ENCODE measurements around the gene CAMTA1. TPM values are rescaled to one million over a fixed set of nuclear protein-coding genes. Genes with fewer than 3 reads are reported as not detected.

Gene CAMTA1
- polyA plus RNA-seq, 1 experiment = 23.1 TPM

- TF ChIP-seq CTCF (IDR thresholded peaks at IDR 0.05; ENCODE audit: insufficient read depth, low read depth, low read length) = no peak
- no peak overlapping the region for H3K4me3 ChIP-seq (ENCODE audit: low read depth, low read length)
- ChIA-PET POLR2A (no interaction called here), CTCF (no interaction called here)
- H3K27me3 ChIP-seq (ENCODE audit: control insufficient read depth, insufficient read depth, low read length) = no peaks in the 10 kb centered on the region
- no peaks in the 10 kb centered on the region for H3K36me3 ChIP-seq (ENCODE audit: control insufficient read depth, insufficient read depth, low read length)
- no peak for DNase-seq (ENCODE audit: low read depth)
Observed at GRCh38 chr1:7352364-7352763, 567.1 kb downstream of the CAMTA1 start.

GRCh38 chr1:7352974-7353373 is 567.7 kb downstream of the CAMTA1 start:
- no peak overlapping the region for H3K4me3 ChIP-seq (ENCODE audit: low read depth, low read length)
- no peaks in the 10 kb centered on the region for H3K36me3 ChIP-seq (ENCODE audit: control insufficient read depth, insufficient read depth, low read length)
- TF ChIP-seq CTCF (IDR thresholded peaks at IDR 0.05; ENCODE audit: insufficient read depth, low read depth, low read length) = no peak
- CTCF ChIA-PET = no interaction called here
- no peaks in the 10 kb centered on the region; the same call in 1 of the 2 replicates for H3K27me3 ChIP-seq (ENCODE audit: control insufficient read depth, insufficient read depth, low read length)
- DNase-seq (ENCODE audit: low read depth) = no peak
- POLR2A ChIA-PET = no interaction called here

GRCh38 chr1:7355646-7356045 is 570.4 kb downstream of the CAMTA1 start:
- TF ChIP-seq CTCF (IDR thresholded peaks at IDR 0.05; ENCODE audit: insufficient read depth, low read depth, low read length) = no peak
- Histone ChIP-seq H3K36me3 (ENCODE audit: control insufficient read depth, insufficient read depth, low read length) (no peaks in the 10 kb centered on the region), H3K27me3 (ENCODE audit: control insufficient read depth, insufficient read depth, low read length) (peaks cover 1% of the 10 kb centered on the region), H3K4me3 (ENCODE audit: low read depth, low read length) (no peak overlapping the region)
- no peak for DNase-seq (ENCODE audit: low read depth)
- ChIA-PET CTCF (no interaction called here), POLR2A (no interaction called here)

- ChIA-PET CTCF (no interaction called here), POLR2A (no interaction called here)
- Histone ChIP-seq H3K4me3 (ENCODE audit: low read depth, low read length) (no peak overlapping the region), H3K27me3 (ENCODE audit: control insufficient read depth, insufficient read depth, low read length) (peaks cover 1% of the 10 kb centered on the region), H3K36me3 (ENCODE audit: control insufficient read depth, insufficient read depth, low read length) (no peaks in the 10 kb centered on the region)
- no peak for TF ChIP-seq CTCF (IDR thresholded peaks at IDR 0.05; ENCODE audit: insufficient read depth, low read depth, low read length)
- DNase-seq (ENCODE audit: low read depth) = no peak
Observed at GRCh38 chr1:7356079-7356478, 570.8 kb downstream of the CAMTA1 start.

GRCh38 chr1:7358425-7358824 is 573.2 kb downstream of the CAMTA1 start:
- CTCF ChIA-PET = no interaction called here
- peaks cover 1% of the 10 kb centered on the region for H3K27me3 ChIP-seq (ENCODE audit: control insufficient read depth, insufficient read depth, low read length)
- H3K36me3 ChIP-seq (ENCODE audit: control insufficient read depth, insufficient read depth, low read length) = no peaks in the 10 kb centered on the region
- TF ChIP-seq CTCF (IDR thresholded peaks at IDR 0.05; ENCODE audit: insufficient read depth, low read depth, low read length) = no peak
- POLR2A ChIA-PET = no interaction called here
- no peak for DNase-seq (ENCODE audit: low read depth)
- H3K4me3 ChIP-seq (ENCODE audit: low read depth, low read length) = no peak overlapping the region
